GM10248 (cell line): Measurements from ENCODE around the gene CGA.

Experiments
- CTCF ChIA-PET: fragments of 300-600 bp; sonication (Branson Sonifier 250); formaldehyde crosslinking; extraction: SDS; loops from one replicate; lab custom pipeline; 2021; ENCODE audit warnings: antibody characterized with exemption; lab: Yijun Ruan, JAX
- POLR2A ChIA-PET: fragments of 350-650 bp; sonication (Branson Sonifier 250); formaldehyde crosslinking; extraction: SDS; loops from one replicate; lab custom pipeline; 2020; ENCODE audit warnings: antibody characterized with exemption; lab: Yijun Ruan, JAX
- DNase-seq: peaks from one replicate; pipeline ENCODE4 v3.0.0; 2012; ENCODE audit errors: extremely low spot score
- TF ChIP-seq, protein P1 (sequence below): IDR thresholded peaks from 2 replicates; pipeline ENCODE4 v1.5.1; 2012; ENCODE audit warnings: mild to moderate bottlenecking, low read depth; ENCODE audit errors: extremely low read depth, missing control alignments, control extremely low read depth

The CGA gene

DNA sequence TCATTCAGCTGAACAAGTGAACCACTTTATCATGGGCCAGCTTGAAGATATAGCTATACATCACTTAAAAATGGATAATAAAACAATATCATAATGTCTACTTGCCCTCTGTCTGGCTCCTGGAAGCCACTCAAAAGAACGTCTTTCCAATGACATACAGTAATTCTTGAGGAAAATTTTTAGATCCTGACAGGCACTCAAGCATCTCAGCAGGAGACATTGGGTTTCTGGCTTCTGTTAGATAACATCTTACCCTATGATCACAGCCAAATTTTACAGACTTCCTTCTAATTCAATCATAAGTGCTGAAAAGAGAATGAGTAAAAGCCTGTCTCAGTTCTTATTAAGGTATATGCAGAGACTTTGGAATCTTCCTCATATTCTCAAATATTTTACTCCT, 330 bp downstream of the CGA start:
- no peak for DNase-seq
- CTCF ChIA-PET = interaction anchor here (1.0 to 3.1 kb wide), 5 partner anchors 10 to 29 kb away, joined by 3 to 31 read pairs (median 6); no protein-coding TSS in a partner anchor
- TF ChIP-seq, protein P1, sequence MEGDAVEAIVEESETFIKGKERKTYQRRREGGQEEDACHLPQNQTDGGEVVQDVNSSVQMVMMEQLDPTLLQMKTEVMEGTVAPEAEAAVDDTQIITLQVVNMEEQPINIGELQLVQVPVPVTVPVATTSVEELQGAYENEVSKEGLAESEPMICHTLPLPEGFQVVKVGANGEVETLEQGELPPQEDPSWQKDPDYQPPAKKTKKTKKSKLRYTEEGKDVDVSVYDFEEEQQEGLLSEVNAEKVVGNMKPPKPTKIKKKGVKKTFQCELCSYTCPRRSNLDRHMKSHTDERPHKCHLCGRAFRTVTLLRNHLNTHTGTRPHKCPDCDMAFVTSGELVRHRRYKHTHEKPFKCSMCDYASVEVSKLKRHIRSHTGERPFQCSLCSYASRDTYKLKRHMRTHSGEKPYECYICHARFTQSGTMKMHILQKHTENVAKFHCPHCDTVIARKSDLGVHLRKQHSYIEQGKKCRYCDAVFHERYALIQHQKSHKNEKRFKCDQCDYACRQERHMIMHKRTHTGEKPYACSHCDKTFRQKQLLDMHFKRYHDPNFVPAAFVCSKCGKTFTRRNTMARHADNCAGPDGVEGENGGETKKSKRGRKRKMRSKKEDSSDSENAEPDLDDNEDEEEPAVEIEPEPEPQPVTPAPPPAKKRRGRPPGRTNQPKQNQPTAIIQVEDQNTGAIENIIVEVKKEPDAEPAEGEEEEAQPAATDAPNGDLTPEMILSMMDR = no peak
- POLR2A ChIA-PET = no interaction called here

DNA sequence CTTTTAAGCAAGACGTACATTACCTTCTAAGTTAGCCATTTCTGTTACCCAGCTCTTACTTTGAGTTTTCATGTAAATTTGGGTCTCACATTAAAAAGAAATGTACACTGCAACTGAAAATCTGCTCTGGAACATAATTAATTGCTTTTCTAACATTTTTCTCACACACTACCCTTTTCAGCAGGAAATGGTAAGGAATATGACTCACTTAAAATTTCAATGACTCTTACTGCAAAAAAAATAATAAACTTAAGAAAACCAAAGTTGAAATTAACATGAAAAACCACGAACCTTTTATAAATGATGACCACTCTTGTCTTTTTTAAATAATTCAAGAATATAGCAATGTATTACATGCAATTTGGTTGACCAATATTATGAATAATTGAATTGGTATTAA, 1.3 kb downstream of the CGA start:
- TF ChIP-seq, protein P1 = no peak
- ChIA-PET CTCF (interaction anchor here (1.5 to 3.1 kb wide), 3 partner anchors 11 to 14 kb away, joined by 4 to 31 read pairs (median 6); no protein-coding TSS in a partner anchor), POLR2A (no interaction called here)
- no peak for DNase-seq

- TF ChIP-seq, protein P1 = no peak
- DNase-seq = no peak
- ChIA-PET CTCF (interaction anchor here (3.1 kb wide), 1 partner anchor 13 kb away, joined by 31 read pairs; no protein-coding TSS in a partner anchor), POLR2A (interaction anchor here (1.0 kb wide), 1 partner anchor 1415 kb away, joined by 8 read pairs; no protein-coding TSS in a partner anchor)
Observed at GRCh38 chr6:87093199-87093598, 1.7 kb downstream of the CGA start.

DNA sequence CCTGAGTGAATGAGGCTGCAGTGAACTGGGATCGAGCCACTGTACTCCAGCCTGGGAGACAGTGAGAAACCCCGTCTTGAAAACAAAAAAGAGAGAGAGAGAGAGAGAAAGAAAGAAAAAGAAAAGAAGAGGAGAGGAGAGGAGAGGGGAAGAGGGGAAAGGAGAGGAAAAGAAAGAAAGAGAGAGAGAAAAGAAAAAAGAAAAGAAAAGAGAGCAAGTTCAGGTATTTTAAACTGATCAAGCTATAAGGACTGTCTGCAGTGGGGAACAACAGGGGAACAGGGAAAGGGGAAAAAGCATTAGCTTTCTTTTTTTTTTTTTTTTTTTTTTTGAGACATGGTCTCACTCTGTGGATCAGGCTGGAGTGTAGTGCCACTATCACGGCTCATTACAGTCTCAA, 2.5 kb downstream of the CGA start:
- TF ChIP-seq, protein P1 = no peak
- ChIA-PET CTCF (interaction anchor here (1.6 kb wide), 1 partner anchor 25 kb away, joined by 4 read pairs; no protein-coding TSS in a partner anchor), POLR2A (interaction anchor here (1.0 kb wide), 1 partner anchor 1414 kb away, joined by 8 read pairs; no protein-coding TSS in a partner anchor)
- no peak for DNase-seq

DNA sequence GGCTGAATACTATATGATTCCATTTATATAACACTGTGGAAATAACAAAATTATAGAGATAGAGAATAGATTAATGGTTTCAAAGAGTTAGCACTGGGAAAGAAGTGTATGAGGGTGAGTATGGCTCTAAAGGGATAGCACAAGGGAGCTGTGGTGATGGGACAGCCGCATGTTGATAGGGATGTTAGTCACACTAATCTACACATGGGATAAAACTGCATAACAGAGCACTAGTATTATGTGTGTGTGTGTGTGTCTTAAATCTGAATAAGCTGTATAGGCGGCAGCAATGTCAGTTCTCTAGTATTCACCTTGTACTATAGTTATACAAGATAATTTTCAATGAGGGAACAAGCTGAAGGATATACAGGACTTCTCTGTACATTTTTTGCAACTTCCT, 5.8 kb downstream of the CGA start:
- TF ChIP-seq, protein P1 = no peak
- DNase-seq = no peak
- POLR2A ChIA-PET = no interaction called here
- CTCF ChIA-PET = interaction anchor here (0.6 to 3.4 kb wide), 3 partner anchors 9 to 16 kb away, joined by 4 to 8 read pairs (median 4); no protein-coding TSS in a partner anchor

DNA sequence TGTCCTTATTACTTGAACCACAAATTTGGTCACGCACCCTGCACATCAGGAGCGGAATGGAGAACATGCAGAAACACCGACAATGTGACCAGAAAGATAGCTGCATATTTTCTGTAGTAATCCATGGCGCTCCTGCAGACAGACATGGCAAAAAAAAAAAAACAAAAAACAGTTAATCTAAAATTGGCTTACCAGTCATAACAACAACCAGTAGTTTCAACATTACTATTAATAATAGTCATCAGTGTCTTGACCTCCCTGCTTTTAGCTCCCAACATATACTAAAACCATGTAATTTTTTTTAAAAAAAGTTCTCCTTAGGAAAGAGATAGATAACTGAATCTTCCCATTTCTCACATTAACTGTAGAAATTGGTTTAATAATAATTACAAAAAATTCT, 6.8 kb downstream of the CGA start:
- CTCF ChIA-PET = interaction anchor here (0.8 to 3.4 kb wide), 5 partner anchors 10 to 21 kb away, joined by 3 to 22 read pairs (median 4); no protein-coding TSS in a partner anchor
- POLR2A ChIA-PET = no interaction called here
- DNase-seq = no peak
- TF ChIP-seq, protein P1 = no peak
